DOHH2 (cell line): Measurements from ENCODE around the gene WDFY4.

ENCODE experiments used
- H3F3A ChIP-seq: fragments of 200-600 bp; sonication (generic), shearing (Covaris generic); 2 replicates; pipeline ENCODE4 v1.6.0; 2016; ENCODE audit warnings: antibody characterized with exemption, mild to moderate bottlenecking; ENCODE audit not compliant: control insufficient read depth, insufficient read depth
- H3K27ac ChIP-seq: fragments of 200-600 bp; sonication (generic); 2 replicates; pipeline ENCODE4 v1.5.1; 2014; ENCODE audit warnings: low read depth, mild to moderate bottlenecking, low read length, moderate library complexity
- H3K27me3 ChIP-seq: fragments of 200-600 bp; sonication (generic); 2 replicates; pipeline ENCODE4 v1.6.1; 2014; ENCODE audit warnings: mild to moderate bottlenecking, low read length, mixed read lengths; ENCODE audit not compliant: control insufficient read depth
- H3K36me3 ChIP-seq: fragments of 200-600 bp; sonication (generic); 2 replicates; pipeline ENCODE4 v1.6.1; 2014; ENCODE audit warnings: mild to moderate bottlenecking, low read length, moderate library complexity, mixed read lengths; ENCODE audit not compliant: control insufficient read depth
- H3K4me1 ChIP-seq: fragments of 200-600 bp; sonication (generic); 2 replicates; pipeline ENCODE4 v1.6.1; 2014; ENCODE audit warnings: mild to moderate bottlenecking, low read length, mixed read lengths; ENCODE audit not compliant: control insufficient read depth
- H3K4me2 ChIP-seq: fragments of 200-600 bp; sonication (generic); 2 replicates; pipeline ENCODE4 v1.6.0; 2014; ENCODE audit warnings: mild to moderate bottlenecking, low read length, moderate library complexity
- H3K4me3 ChIP-seq: fragments of 200-600 bp; sonication (generic); 2 replicates; pipeline ENCODE4 v1.5.1; 2014; ENCODE audit warnings: mild to moderate bottlenecking, low read length, mixed read lengths
- H3K79me2 ChIP-seq: fragments of 200-600 bp; sonication (generic); 2 replicates; pipeline ENCODE4 v1.6.1; 2014; ENCODE audit warnings: mild to moderate bottlenecking, low read length, mixed read lengths; ENCODE audit not compliant: control insufficient read depth
- H3K9me2 ChIP-seq: fragments of 200-600 bp; sonication (generic); replicated peaks from 2 replicates; pipeline ENCODE4 v1.6.1; 2014; ENCODE audit warnings: mild to moderate bottlenecking, low read length, mixed read lengths; ENCODE audit not compliant: control insufficient read depth
- H3K9me3 ChIP-seq: fragments of 200-600 bp; sonication (generic); 2 replicates; pipeline ENCODE4 v1.6.1; 2014; ENCODE audit warnings: antibody characterized with exemption, low read length, mixed read lengths; ENCODE audit not compliant: control insufficient read depth, insufficient read depth
- H4K20me1 ChIP-seq: fragments of 200-600 bp; sonication (generic); 2 replicates; pipeline ENCODE4 v1.6.0; 2014; ENCODE audit warnings: low read depth, mild to moderate bottlenecking, antibody characterized with exemption, low read length, moderate library complexity; ENCODE audit not compliant: control insufficient read depth, insufficient read depth
- EZH2phosphoT487 ChIP-seq: fragments of 200-600 bp; sonication (generic); IDR thresholded peaks from 2 replicates; pipeline ENCODE4 v1.6.1; 2017; ENCODE audit warnings: borderline replicate concordance, mild to moderate bottlenecking, antibody characterized with exemption, low read length, moderate library complexity, mixed read lengths
- TF ChIP-seq, protein P1 (sequence below): fragments of 200-600 bp; sonication (generic); IDR thresholded peaks from one replicate; pipeline ENCODE4 v1.5.1; 2014; ENCODE audit warnings: antibody characterized with exemption, mild to moderate bottlenecking, low read depth, low read length; ENCODE audit not compliant: poor library complexity, severe bottlenecking

Gene WDFY4

DNA sequence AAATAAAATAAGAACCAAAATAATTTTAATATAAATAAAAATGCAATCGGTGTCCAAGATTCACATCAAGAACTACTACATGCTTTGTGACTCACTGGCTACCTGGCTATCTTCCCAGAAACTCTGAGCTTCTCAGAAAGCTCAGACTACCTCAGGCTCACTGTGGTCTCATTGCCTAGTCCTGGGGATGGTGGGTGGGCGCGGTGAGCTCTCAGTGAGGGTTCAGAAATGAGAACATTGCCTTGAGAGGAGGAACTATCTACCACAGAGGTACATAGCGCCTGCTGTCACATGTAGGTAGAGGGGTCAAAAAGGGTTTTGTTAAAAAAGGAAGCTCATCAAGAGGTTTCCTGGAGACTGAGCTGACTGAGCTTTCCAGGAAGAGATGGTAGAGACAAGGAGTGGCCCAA is 108.0 kb downstream of the WDFY4 start:
- Histone ChIP-seq H3K4me2 (no peak overlapping the region), H3K27me3 (no peaks in the 10 kb centered on the region), H4K20me1 (no peaks in the 10 kb centered on the region), H3K79me2 (no peaks in the 10 kb centered on the region), H3K9me2 (no peaks in the 10 kb centered on the region), H3K27ac (no peak overlapping the region), H3K9me3 (no peaks in the 10 kb centered on the region), H3F3A (peaks cover 8% of the 10 kb centered on the region), H3K4me3 (no peak overlapping the region), H3K4me1 (no peaks in the 10 kb centered on the region), H3K36me3 (peaks cover 74% of the 10 kb centered on the region)
- no peak for TF ChIP-seq EZH2phosphoT487
- TF ChIP-seq, protein P1, sequence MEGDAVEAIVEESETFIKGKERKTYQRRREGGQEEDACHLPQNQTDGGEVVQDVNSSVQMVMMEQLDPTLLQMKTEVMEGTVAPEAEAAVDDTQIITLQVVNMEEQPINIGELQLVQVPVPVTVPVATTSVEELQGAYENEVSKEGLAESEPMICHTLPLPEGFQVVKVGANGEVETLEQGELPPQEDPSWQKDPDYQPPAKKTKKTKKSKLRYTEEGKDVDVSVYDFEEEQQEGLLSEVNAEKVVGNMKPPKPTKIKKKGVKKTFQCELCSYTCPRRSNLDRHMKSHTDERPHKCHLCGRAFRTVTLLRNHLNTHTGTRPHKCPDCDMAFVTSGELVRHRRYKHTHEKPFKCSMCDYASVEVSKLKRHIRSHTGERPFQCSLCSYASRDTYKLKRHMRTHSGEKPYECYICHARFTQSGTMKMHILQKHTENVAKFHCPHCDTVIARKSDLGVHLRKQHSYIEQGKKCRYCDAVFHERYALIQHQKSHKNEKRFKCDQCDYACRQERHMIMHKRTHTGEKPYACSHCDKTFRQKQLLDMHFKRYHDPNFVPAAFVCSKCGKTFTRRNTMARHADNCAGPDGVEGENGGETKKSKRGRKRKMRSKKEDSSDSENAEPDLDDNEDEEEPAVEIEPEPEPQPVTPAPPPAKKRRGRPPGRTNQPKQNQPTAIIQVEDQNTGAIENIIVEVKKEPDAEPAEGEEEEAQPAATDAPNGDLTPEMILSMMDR: no peak

DNA sequence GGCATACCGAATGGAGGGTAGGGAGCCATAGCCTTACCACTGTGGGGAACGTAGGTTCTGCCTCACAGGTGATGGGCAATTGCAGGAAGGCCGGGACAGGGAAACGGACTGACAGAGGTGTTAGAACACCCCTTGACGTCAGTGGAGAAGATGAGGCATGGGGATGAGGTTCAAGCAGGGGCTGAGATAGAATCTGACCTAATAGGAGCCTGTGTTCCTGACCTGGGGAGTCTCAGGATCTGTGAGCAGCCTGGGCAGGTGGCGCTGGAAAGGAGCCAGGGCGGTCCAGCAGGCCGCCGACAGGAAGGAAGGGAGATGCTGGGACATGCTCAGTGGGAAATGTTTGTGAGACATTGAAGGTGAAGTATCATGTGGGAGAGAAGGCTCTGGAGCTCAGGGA is 109.4 kb downstream of the WDFY4 start:
- no peaks in the 10 kb centered on the region for H3K9me3 ChIP-seq
- TF ChIP-seq, protein P1: no peak
- TF ChIP-seq EZH2phosphoT487: no peak
- H4K20me1 ChIP-seq: no peaks in the 10 kb centered on the region
- H3K36me3 ChIP-seq: peaks cover 61% of the 10 kb centered on the region
- no peak overlapping the region for H3K27ac ChIP-seq
- no peak overlapping the region for H3K4me2 ChIP-seq
- no peaks in the 10 kb centered on the region for H3K27me3 ChIP-seq
- H3F3A ChIP-seq: peaks cover 22% of the 10 kb centered on the region
- no peaks in the 10 kb centered on the region for H3K9me2 ChIP-seq
- no peaks in the 10 kb centered on the region for H3K4me1 ChIP-seq
- no peaks in the 10 kb centered on the region for H3K79me2 ChIP-seq
- no peak overlapping the region for H3K4me3 ChIP-seq

DNA sequence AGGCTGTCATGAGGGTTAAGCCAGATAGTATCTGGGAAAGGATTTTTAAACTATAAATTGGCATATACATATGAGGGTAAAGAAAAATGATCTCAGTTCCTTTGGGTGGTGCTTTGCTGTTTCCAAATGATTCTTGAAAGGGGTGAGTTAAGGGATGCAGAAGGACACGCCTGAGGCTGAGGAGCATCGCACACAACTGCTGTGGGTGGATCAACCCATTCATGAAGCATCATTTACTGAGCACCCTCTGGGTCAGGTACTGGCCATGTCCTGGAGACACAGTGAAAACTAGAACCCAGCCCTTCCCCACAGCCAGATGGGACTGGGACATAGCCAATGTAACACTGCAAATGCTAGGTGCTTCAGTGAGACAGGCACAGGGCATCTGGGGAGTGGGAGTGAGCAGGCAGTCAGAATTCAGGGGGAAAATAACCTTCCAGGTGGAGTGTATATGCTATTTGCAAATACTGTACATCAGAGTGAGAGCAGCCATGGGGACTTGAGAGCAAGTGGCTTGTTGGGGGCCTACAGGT is 112.1 kb downstream of the WDFY4 start:
- Histone ChIP-seq H3K27ac (no peak overlapping the region), H4K20me1 (no peaks in the 10 kb centered on the region), H3K36me3 (peaks cover 46% of the 10 kb centered on the region), H3K9me2 (no peaks in the 10 kb centered on the region), H3K4me1 (peaks cover 18% of the 10 kb centered on the region), H3K9me3 (no peaks in the 10 kb centered on the region), H3K79me2 (no peaks in the 10 kb centered on the region), H3K4me3 (no peak overlapping the region), H3K27me3 (no peaks in the 10 kb centered on the region), H3F3A (peaks cover 43% of the 10 kb centered on the region), H3K4me2 (no peak overlapping the region)
- TF ChIP-seq, protein P1: no peak
- no peak for TF ChIP-seq EZH2phosphoT487

DNA sequence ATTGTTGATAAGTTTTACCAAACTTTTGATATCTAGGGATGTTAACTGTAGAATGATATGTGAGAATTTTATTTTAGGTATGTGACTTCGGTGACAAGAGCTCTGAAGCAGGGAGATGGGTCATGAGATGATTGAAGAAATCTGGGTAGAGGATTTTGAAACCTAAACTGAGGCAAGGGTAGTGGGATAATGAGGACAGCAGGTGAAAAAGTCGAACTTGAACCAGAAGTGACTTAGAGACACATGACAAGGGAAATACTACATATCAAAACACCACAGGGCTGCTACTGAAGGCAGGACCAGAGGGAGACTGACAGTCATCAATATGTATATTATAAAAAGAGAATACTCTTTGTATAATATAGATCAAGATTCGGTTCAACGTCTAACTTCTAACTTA is 113.2 kb downstream of the WDFY4 start:
- Histone ChIP-seq H3K4me3 (no peak overlapping the region), H4K20me1 (no peaks in the 10 kb centered on the region), H3K4me1 (peaks cover 26% of the 10 kb centered on the region), H3K79me2 (no peaks in the 10 kb centered on the region), H3K36me3 (peaks cover 47% of the 10 kb centered on the region), H3K9me3 (no peaks in the 10 kb centered on the region), H3K27me3 (no peaks in the 10 kb centered on the region), H3K27ac (no peak overlapping the region), H3F3A (peaks cover 43% of the 10 kb centered on the region), H3K4me2 (no peak overlapping the region), H3K9me2 (no peaks in the 10 kb centered on the region)
- no peak for TF ChIP-seq EZH2phosphoT487
- TF ChIP-seq, protein P1: no peak
